T follicular helper cell (primary cell): Measurements from ENCODE around the gene MEF2C.
"Not testable (repeated sequence)": the region's sequence is repeated elsewhere in the genome, so short reads cannot be mapped to it uniquely, and the experiment has no call there.

Experiments
- DNase-seq: peaks from one replicate; pipeline ENCODE4 v3.0.0-alpha.2; 2020; ENCODE audit warnings: low read depth

MEF2C gene

GRCh38 chr5:88861231-88861630 is 21.8 kb downstream of the MEF2C start:
- no peak for DNase-seq

GRCh38 chr5:88860501-88860900 is 22.5 kb downstream of the MEF2C start:
- DNase-seq, result no peak

GRCh38 chr5:88858392-88858791 is 24.6 kb downstream of the MEF2C start:
- DNase-seq, result no peak

- not testable (repeated sequence) for DNase-seq
Observed at GRCh38 chr5:88856381-88856780, 26.6 kb downstream of the MEF2C start.

GRCh38 chr5:88854769-88855168 is 28.2 kb downstream of the MEF2C start:
- DNase-seq, result no peak

- no peak for DNase-seq
Observed at GRCh38 chr5:88847420-88847819, 35.6 kb downstream of the MEF2C start.

- no peak for DNase-seq
Observed at GRCh38 chr5:88846434-88846833, 36.5 kb downstream of the MEF2C start.

- DNase-seq, result no peak
Observed at GRCh38 chr5:88845081-88845697, 37.8 kb downstream of the MEF2C start.

GRCh38 chr5:88842784-88843183 is 40.2 kb downstream of the MEF2C start:
- DNase-seq, result no peak

GRCh38 chr5:88841212-88841611 is 41.8 kb downstream of the MEF2C start:
- DNase-seq, result no peak

- DNase-seq, result no peak
Observed at GRCh38 chr5:88840495-88840894, 42.5 kb downstream of the MEF2C start.

- no peak for DNase-seq
Observed at GRCh38 chr5:88839238-88839637, 43.7 kb downstream of the MEF2C start.

GRCh38 chr5:88838500-88838899 is 44.5 kb downstream of the MEF2C start:
- no peak for DNase-seq

- DNase-seq, result no peak
Observed at GRCh38 chr5:88837817-88838216, 45.2 kb downstream of the MEF2C start.

GRCh38 chr5:88837222-88837621 is 45.8 kb downstream of the MEF2C start:
- DNase-seq, result no peak

GRCh38 chr5:88836195-88836838 is 46.7 kb downstream of the MEF2C start:
- no peak for DNase-seq

GRCh38 chr5:88834499-88834898 is 48.5 kb downstream of the MEF2C start:
- no peak for DNase-seq

GRCh38 chr5:88834131-88834462 is 48.9 kb downstream of the MEF2C start:
- no peak for DNase-seq

- no peak for DNase-seq
Observed at GRCh38 chr5:88833371-88834130, 49.4 kb downstream of the MEF2C start.

GRCh38 chr5:88831816-88832215 is 51.2 kb downstream of the MEF2C start:
- no peak for DNase-seq

GRCh38 chr5:88830567-88830966 is 52.4 kb downstream of the MEF2C start:
- no peak for DNase-seq

GRCh38 chr5:88829775-88830174 is 53.2 kb downstream of the MEF2C start:
- no peak for DNase-seq

GRCh38 chr5:88829054-88829453 is 53.9 kb downstream of the MEF2C start:
- DNase-seq, result no peak
